WTC11 (cell line): ENCODE results near the gene LVRN.

ENCODE experiments used
- CTCF ChIP-seq: fragments of 200-600 bp; IDR thresholded peaks from 2 replicates; pipeline ENCODE4 v1.8.0; 2022; ENCODE audit warnings: antibody characterized with exemption
- KAT7 ChIP-seq: sonication (generic); formaldehyde crosslinking; IDR thresholded peaks from 2 replicates; pipeline ENCODE4 v1.8.1; 2023; ENCODE audit warnings: missing genetic modification reagents, mild to moderate bottlenecking, borderline replicate concordance
- MAX ChIP-seq: sonication (generic); formaldehyde crosslinking; IDR thresholded peaks from 2 replicates; pipeline ENCODE4 v1.8.0; 2022; ENCODE audit warnings: mild to moderate bottlenecking, missing genetic modification reagents
- PRDM15 ChIP-seq: sonication (generic); formaldehyde crosslinking; IDR thresholded peaks from 2 replicates; pipeline ENCODE4 v1.8.0; 2022; ENCODE audit warnings: missing genetic modification reagents
- RORB ChIP-seq: fragments of 250-450 bp; sonication (Bioruptor Pico); IDR thresholded peaks from 2 replicates; pipeline ENCODE4 v1.9.0; 2021; ENCODE audit warnings: mild to moderate bottlenecking
- USF1 ChIP-seq: sonication (generic); formaldehyde crosslinking; IDR thresholded peaks from 2 replicates; pipeline ENCODE4 v1.8.0; 2022; ENCODE audit warnings: mild to moderate bottlenecking, missing genetic modification reagents
- ZNF121 ChIP-seq: sonication (generic); formaldehyde crosslinking; IDR thresholded peaks from 2 replicates; pipeline ENCODE4 v1.8.0; 2023; ENCODE audit warnings: missing genetic modification reagents

- TF ChIP-seq RORB (CRISPR knock-in tag): no peak
- no peak for TF ChIP-seq PRDM15
- TF ChIP-seq ZNF121: no peak
- TF ChIP-seq KAT7: no peak
- TF ChIP-seq CTCF: no peak
- TF ChIP-seq USF1: no peak
- TF ChIP-seq MAX (CRISPR knock-in tag): no peak
Observed at GRCh38 chr5:116037236-116037822, 75.1 kb downstream of the LVRN start.
